IMR-90 (cell line): ENCODE data around the gene NDUFS5. TPM values are rescaled to one million over a fixed set of nuclear protein-coding genes. Genes with fewer than 3 reads are reported as not detected.
A peak's percentile ranks its signal among the peaks of the same experiment; 100 is the strongest.

Experiments used
- ATAC-seq: fragments of 200-7000 bp; cut with Tn5 transposase; 2 replicates; pipeline ENCODE4 v1.9.1; 2020; ENCODE audit warnings: low read depth, mild to moderate bottlenecking, moderate library complexity
- BruUV-seq: library from RNA; stranded (reverse); fragments of 400-500 nt; replicated peaks from 2 replicates; lab custom pipeline; 2021; lab: Mats Ljungman, UMichigan
- CTCF ChIA-PET: fragments of 300-600 bp; formaldehyde crosslinking; extraction: SDS; loops from one replicate; lab custom pipeline; 2021; ENCODE audit warnings: antibody characterized with exemption; lab: Yijun Ruan, JAX
- POLR2A ChIA-PET: fragments of 300-600 bp; sonication (Branson Sonifier 250); formaldehyde crosslinking; loops from one replicate; lab custom pipeline; 2022; ENCODE audit warnings: antibody characterized with exemption; ENCODE audit not compliant: unreplicated experiment; lab: Charles Lee
- DNase-seq: peaks from one replicate; pipeline ENCODE4 v3.0.0; 2013
- H2AFZ ChIP-seq: replicated peaks from 2 replicates; pipeline ENCODE3; 2013; ENCODE audit warnings: low read length, mild to moderate bottlenecking; ENCODE audit not compliant: poor library complexity
- H2AK5ac ChIP-seq: 2 replicates; pipeline ENCODE4 v1.6.1; 2013; ENCODE audit warnings: low read depth, low read length, inconsistent platforms
- H2AK9ac ChIP-seq: replicated peaks from 2 replicates; pipeline ENCODE3; 2013; ENCODE audit warnings: mild to moderate bottlenecking, low read depth, low read length, moderate library complexity; ENCODE audit not compliant: poor library complexity
- H2BK120ac ChIP-seq: 2 replicates; pipeline ENCODE4 v1.6.1; 2013; ENCODE audit warnings: low read depth, low read length, inconsistent platforms
- H2BK15ac ChIP-seq: 3 replicates; pipeline ENCODE4 v1.6.1; 2013; ENCODE audit warnings: low read depth, low read length, inconsistent platforms
- H2BK20ac ChIP-seq: 2 replicates; pipeline ENCODE4 v1.6.1; 2013; ENCODE audit warnings: low read depth, mild to moderate bottlenecking, inconsistent platforms, low read length, moderate library complexity
- H2BK5ac ChIP-seq: 2 replicates; pipeline ENCODE4 v1.6.1; 2013; ENCODE audit warnings: mild to moderate bottlenecking, low read depth, low read length, inconsistent platforms; ENCODE audit not compliant: poor library complexity, severe bottlenecking
- H3K14ac ChIP-seq: replicated peaks from 2 replicates; pipeline ENCODE4 v1.6.1; 2013; ENCODE audit warnings: low read depth, low read length, inconsistent platforms
- H3K18ac ChIP-seq: 2 replicates; pipeline ENCODE4 v1.6.1; 2013; ENCODE audit warnings: low read depth, low read length, control low read depth
- H3K23ac ChIP-seq: 2 replicates; pipeline ENCODE4 v1.6.1; 2013; ENCODE audit warnings: low read depth, low read length, inconsistent platforms
- H3K27ac ChIP-seq: 2 replicates; pipeline ENCODE4 v1.5.1; 2013; ENCODE audit warnings: mild to moderate bottlenecking, control low read depth, low read length; ENCODE audit not compliant: insufficient read depth
- H3K27me3 ChIP-seq: 2 replicates; pipeline ENCODE4 v1.6.1; 2013; ENCODE audit warnings: low read length; ENCODE audit not compliant: control insufficient read depth, insufficient read depth
- H3K36me3 ChIP-seq: 2 replicates; pipeline ENCODE4 v1.6.1; 2013; ENCODE audit warnings: low read length, mixed read lengths; ENCODE audit not compliant: control insufficient read depth, insufficient read depth
- H3K4ac ChIP-seq: 2 replicates; pipeline ENCODE4 v1.6.1; 2013; ENCODE audit warnings: low read depth, low read length, inconsistent platforms
- H3K4me1 ChIP-seq: 2 replicates; pipeline ENCODE4 v1.6.1; 2013; ENCODE audit warnings: low read length, mixed read lengths; ENCODE audit not compliant: control insufficient read depth, insufficient read depth
- H3K4me2 ChIP-seq: 2 replicates; pipeline ENCODE4 v1.6.1; 2013; ENCODE audit warnings: low read depth, mild to moderate bottlenecking, control low read depth, low read length, moderate library complexity
- H3K4me3 ChIP-seq: 2 replicates; pipeline ENCODE4 v1.5.1; 2013; ENCODE audit warnings: low read depth, mild to moderate bottlenecking, control low read depth, low read length, moderate library complexity; ENCODE audit not compliant: insufficient read depth
- H3K56ac ChIP-seq: 2 replicates; pipeline ENCODE4 v1.6.1; 2013; ENCODE audit warnings: low read length, inconsistent platforms; ENCODE audit not compliant: insufficient read depth; ENCODE audit errors: extremely low read depth
- H3K79me1 ChIP-seq, 2 experiments: 2 replicates each; pipeline ENCODE4 v1.6.1; 2013; ENCODE audit warnings: low read length in 2 of 2, inconsistent platforms in 1 of 2, low read depth in 1 of 2
- H3K9ac ChIP-seq: 2 replicates; pipeline ENCODE4 v1.6.1; 2013; ENCODE audit warnings: low read depth, low read length, control low read depth
- H3K9me1 ChIP-seq: 2 replicates; pipeline ENCODE4 v1.6.1; 2013; ENCODE audit warnings: low read length, inconsistent platforms; ENCODE audit not compliant: insufficient read depth
- H3K9me3 ChIP-seq: 2 replicates; pipeline ENCODE4 v1.6.1; 2013; ENCODE audit warnings: low read length; ENCODE audit not compliant: control insufficient read depth, insufficient read depth
- H4K20me1 ChIP-seq: 2 replicates; pipeline ENCODE4 v1.6.1; 2013; ENCODE audit warnings: low read length, inconsistent platforms; ENCODE audit not compliant: insufficient read depth
- H4K5ac ChIP-seq: 2 replicates; pipeline ENCODE4 v1.6.1; 2013; ENCODE audit warnings: mild to moderate bottlenecking, low read depth, low read length, control low read depth
- H4K8ac ChIP-seq, 2 experiments: 2 replicates each; pipeline ENCODE4 v1.6.1; 2013; ENCODE audit warnings: low read depth in 2 of 2, low read length in 2 of 2, control low read depth in 1 of 2, inconsistent platforms in 1 of 2
- H4K91ac ChIP-seq: 2 replicates; pipeline ENCODE4 v1.6.1; 2013; ENCODE audit warnings: low read depth, low read length, inconsistent platforms; ENCODE audit not compliant: insufficient read depth
- CEBPB ChIP-seq: IDR thresholded peaks from 2 replicates; pipeline ENCODE4 v1.6.1; 2012; ENCODE audit warnings: low read depth, low read length, improper control_type of control experiment
- CHD1 ChIP-seq: IDR thresholded peaks from 2 replicates; pipeline ENCODE4 v1.6.1; 2012; ENCODE audit warnings: low read depth, low read length, improper control_type of control experiment
- FOS ChIP-seq: fragments of 150-350 bp; IDR thresholded peaks from 2 replicates; pipeline ENCODE4 v1.6.1; 2016; ENCODE audit warnings: low read depth, low read length
- MAZ ChIP-seq: IDR thresholded peaks from 2 replicates; pipeline ENCODE4 v1.6.1; 2012; ENCODE audit warnings: low read depth, mild to moderate bottlenecking, low read length, improper control_type of control experiment, moderate library complexity, borderline replicate concordance
- MXI1 ChIP-seq: IDR thresholded peaks from 2 replicates; pipeline ENCODE4 v1.6.1; 2012; ENCODE audit warnings: low read depth, mild to moderate bottlenecking, low read length, moderate library complexity, borderline replicate concordance
- POLR2A ChIP-seq: IDR thresholded peaks from 2 replicates; pipeline ENCODE4 v1.6.1; 2012; ENCODE audit warnings: mild to moderate bottlenecking, low read depth, low read length
- RCOR1 ChIP-seq: IDR thresholded peaks from 2 replicates; pipeline ENCODE4 v1.6.1; 2012; ENCODE audit warnings: mild to moderate bottlenecking, low read length, improper control_type of control experiment; ENCODE audit not compliant: insufficient replicate concordance
- SMC3 ChIP-seq: fragments of 150-350 bp; IDR thresholded peaks from 2 replicates; pipeline ENCODE4 v1.6.1; 2016; ENCODE audit warnings: low read depth, mild to moderate bottlenecking, antibody characterized with exemption, low read length, moderate library complexity
- WGBS, 2 experiments: methylation state at CpG; one replicate each; pipeline versions ENCODE4 v1.1.5 to v1.1.7; 2013; ENCODE audit warnings: missing lambda C conversion rate in 2 of 2; ENCODE audit not compliant: insufficient read length in 1 of 2; ENCODE audit errors: extremely low coverage in 2 of 2; 5-methylcytosine and 5-hydroxymethylcytosine counted together
- dilution Hi-C: fragments of 300-500 bp; cut with HindIII; formaldehyde crosslinking; loops from one replicate; pipeline ENCODE4 v1.14.3; 2018; ENCODE audit warnings: low sequenced_read_pairs; ENCODE audit not compliant: unreplicated experiment
- in situ Hi-C: fragments of 300-500 bp; cut with MboI; formaldehyde crosslinking; loops from 3 replicates; pipeline ENCODE4 v1.14.3; 2019; ENCODE audit warnings: low sequenced_read_pairs, inconsistent platforms, mixed read lengths
- intact Hi-C: fragments of 100-400 bp; cut with micrococcal nuclease; formaldehyde crosslinking; loops from 2 replicates; pipeline ENCODE4 v1.10.0; 2022
- polyA plus RNA-seq, 3 experiments: library from polyadenylated mRNA; depleted of rRNA; stranded (reverse); fragments of >200 nt; gene quantifications; 2 replicates each; pipeline ENCODE4 v1.2.3, GENCODE V29; 2012; ENCODE audit warnings: low replicate concordance in 1 of 3
- total RNA-seq: library from RNA; depleted of rRNA; stranded (reverse); fragments of >200 nt; gene quantifications from 2 replicates; pipeline ENCODE4 v1.2.3, GENCODE V29; 2012
- TF ChIP-seq, protein P1 (sequence below): fragments of 150-350 bp; IDR thresholded peaks from 2 replicates; pipeline ENCODE4 v1.6.1; 2017; ENCODE audit warnings: mild to moderate bottlenecking, antibody characterized with exemption, low read length, low read depth
- TF ChIP-seq, protein P2 (sequence below): conservative IDR thresholded peaks from 2 replicates; pipeline ENCODE4 v1.5.1; 2012; ENCODE audit warnings: mild to moderate bottlenecking, low read depth, low read length, improper control_type of control experiment

The NDUFS5 gene
- total and polyA plus RNA-seq, 2 of the 4 experiments (the other 2 are of a cell fraction): 645 to 1,092 TPM

DNA sequence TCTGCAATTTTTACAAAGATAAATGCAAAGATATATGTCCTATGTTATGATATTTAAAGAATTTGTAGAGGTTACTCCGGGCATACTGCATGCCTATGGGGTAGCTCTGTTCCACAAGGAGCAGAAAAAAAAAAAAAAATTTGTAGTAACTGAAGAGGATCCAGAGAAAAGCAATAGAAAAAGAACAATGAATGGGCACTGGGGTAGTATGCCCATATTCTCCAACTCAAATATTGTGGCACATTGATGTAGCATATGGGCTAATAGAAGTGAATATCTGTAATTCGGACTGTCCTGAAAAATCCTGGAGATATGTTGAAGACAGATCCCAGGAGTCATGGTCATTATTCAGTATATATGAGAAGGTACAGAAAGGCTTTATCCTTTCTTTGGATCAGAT is 36.2 kb upstream of the NDUFS5 start:
- dilution Hi-C loops (no loop called here), intact Hi-C loops (loop anchor here (2.0 kb wide), 1 partner anchor 131 kb away; the partner anchor contains the start of gene RRAGC), in situ Hi-C loops (no loop called here)
- ChIA-PET CTCF (interaction anchor here (0.7 kb wide), 1 partner anchor 27 kb away, joined by 3 read pairs; no protein-coding TSS in a partner anchor), POLR2A (interaction anchor here (0.5 kb wide), 1 partner anchor 36 kb away, joined by 3 read pairs; the partner anchor contains the start of gene NDUFS5)
- no peak overlapping the region for H4K91ac ChIP-seq
- DNase-seq (no peak), ATAC-seq (no peak)
- H2BK120ac ChIP-seq: no peak overlapping the region
- no peak overlapping the region for H2BK20ac ChIP-seq
- peaks cover 35% of the 10 kb centered on the region for H4K20me1 ChIP-seq
- H3K79me1 ChIP-seq: peaks cover 7 to 12% of the 10 kb centered on the region in 2 experiments; a peak in 2 of 4 replicates
- BruUV-seq: no TSS peak
- H3K4me1 ChIP-seq: peaks cover 12% of the 10 kb centered on the region
- H3K23ac ChIP-seq: no peak overlapping the region
- no peak overlapping the region for H3K14ac ChIP-seq
- no peak overlapping the region for H2BK5ac ChIP-seq
- H2BK15ac ChIP-seq: no peak overlapping the region
- no peaks in the 10 kb centered on the region for H3K27me3 ChIP-seq
- H4K8ac ChIP-seq: peak overlapping the region; percentile 91 to 94; a peak in 3 of 4 replicates
- TF ChIP-seq, protein P1, sequence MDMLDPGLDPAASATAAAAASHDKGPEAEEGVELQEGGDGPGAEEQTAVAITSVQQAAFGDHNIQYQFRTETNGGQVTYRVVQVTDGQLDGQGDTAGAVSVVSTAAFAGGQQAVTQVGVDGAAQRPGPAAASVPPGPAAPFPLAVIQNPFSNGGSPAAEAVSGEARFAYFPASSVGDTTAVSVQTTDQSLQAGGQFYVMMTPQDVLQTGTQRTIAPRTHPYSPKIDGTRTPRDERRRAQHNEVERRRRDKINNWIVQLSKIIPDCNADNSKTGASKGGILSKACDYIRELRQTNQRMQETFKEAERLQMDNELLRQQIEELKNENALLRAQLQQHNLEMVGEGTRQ: no peak
- TF ChIP-seq POLR2A: no peak
- TF ChIP-seq MXI1: no peak
- no peak for TF ChIP-seq CHD1
- no peak for TF ChIP-seq SMC3
- TF ChIP-seq, protein P2, sequence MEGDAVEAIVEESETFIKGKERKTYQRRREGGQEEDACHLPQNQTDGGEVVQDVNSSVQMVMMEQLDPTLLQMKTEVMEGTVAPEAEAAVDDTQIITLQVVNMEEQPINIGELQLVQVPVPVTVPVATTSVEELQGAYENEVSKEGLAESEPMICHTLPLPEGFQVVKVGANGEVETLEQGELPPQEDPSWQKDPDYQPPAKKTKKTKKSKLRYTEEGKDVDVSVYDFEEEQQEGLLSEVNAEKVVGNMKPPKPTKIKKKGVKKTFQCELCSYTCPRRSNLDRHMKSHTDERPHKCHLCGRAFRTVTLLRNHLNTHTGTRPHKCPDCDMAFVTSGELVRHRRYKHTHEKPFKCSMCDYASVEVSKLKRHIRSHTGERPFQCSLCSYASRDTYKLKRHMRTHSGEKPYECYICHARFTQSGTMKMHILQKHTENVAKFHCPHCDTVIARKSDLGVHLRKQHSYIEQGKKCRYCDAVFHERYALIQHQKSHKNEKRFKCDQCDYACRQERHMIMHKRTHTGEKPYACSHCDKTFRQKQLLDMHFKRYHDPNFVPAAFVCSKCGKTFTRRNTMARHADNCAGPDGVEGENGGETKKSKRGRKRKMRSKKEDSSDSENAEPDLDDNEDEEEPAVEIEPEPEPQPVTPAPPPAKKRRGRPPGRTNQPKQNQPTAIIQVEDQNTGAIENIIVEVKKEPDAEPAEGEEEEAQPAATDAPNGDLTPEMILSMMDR: no peak
- TF ChIP-seq MAZ: no peak
- no peak for TF ChIP-seq FOS
- TF ChIP-seq CEBPB: no peak
- TF ChIP-seq RCOR1: no peak
- peaks cover 3% of the 10 kb centered on the region; the same call in 1 of the 2 replicates for H3K9me1 ChIP-seq
- no peak overlapping the region for H3K18ac ChIP-seq
- H3K4me2 ChIP-seq: no peak overlapping the region; the same call in 1 of the 2 replicates
- no peak overlapping the region for H3K4ac ChIP-seq
- H3K56ac ChIP-seq: no peak overlapping the region
- H3K27ac ChIP-seq: no peak overlapping the region
- H2AK9ac ChIP-seq: no peak overlapping the region
- no peak overlapping the region for H3K9ac ChIP-seq
- peak overlapping the region; percentile 90; the same call in 1 of the 2 replicates for H4K5ac ChIP-seq
- H3K9me3 ChIP-seq: no peaks in the 10 kb centered on the region
- WGBS, 2 experiments: no CpG with 5 or more reads among the region's 2 CpGs
- peaks cover 1% of the 10 kb centered on the region for H3K36me3 ChIP-seq
- no peak overlapping the region for H2AK5ac ChIP-seq
- H2AFZ ChIP-seq: no peak overlapping the region
- H3K4me3 ChIP-seq: no peak overlapping the region
